T-cell (primary cell): ENCODE data around the gene CPA4. TPM values are rescaled to one million over a fixed set of nuclear protein-coding genes. Genes with fewer than 3 reads are reported as not detected.
"Not testable (repeated sequence)": the region's sequence is repeated elsewhere in the genome, so short reads cannot be mapped to it uniquely, and the experiment has no call there.

ENCODE experiments used
- ATAC-seq, 4 experiments: fragments of 200-7000 bp in 3 of 4; fragments of 150-1000 bp in 1 of 4; cut with Tn5 transposase; replicated peaks in 1 of 4; 1 replicate in 3 of 4; 2 replicates in 1 of 4; pipeline ENCODE4 v1.10.0; 2021; ENCODE audit warnings: moderate library complexity in 3 of 4, mild to moderate bottlenecking in 2 of 4, moderate number of reproducible peaks in 1 of 4
- CTCF ChIA-PET, 2 donors: fragments of 300-600 bp; sonication (Branson Sonifier 250); formaldehyde crosslinking; loops; one replicate each; lab custom pipeline; 2022; ENCODE audit warnings: antibody characterized with exemption in 2 of 2; lab: Charles Lee
- POLR2A ChIA-PET, 2 donors: fragments of 300-600 bp; sonication (Branson Sonifier 250); formaldehyde crosslinking; loops; one replicate each; lab custom pipeline; 2022; ENCODE audit warnings: antibody characterized with exemption in 2 of 2; lab: Charles Lee
- DNase-seq, 35 experiments: peaks; one replicate each; pipeline versions ENCODE4 v3.0.0 to v3.0.0-alpha.2; 2013 to 2023
- H3K27ac ChIP-seq: one replicate; pipeline ENCODE4 v1.5.1; 2013; ENCODE audit warnings: low read length
- H3K27me3 ChIP-seq, 2 experiments: replicated peaks in 1 of 2; 1 replicate in 1 of 2; 2 replicates in 1 of 2; pipeline versions ENCODE4 v1.6.1 to v1.7.0; 2013; ENCODE audit warnings: low read length in 1 of 2, mixed read lengths in 1 of 2; ENCODE audit not compliant: control insufficient read depth in 2 of 2, insufficient read depth in 2 of 2; ENCODE audit errors: extremely low read depth in 1 of 2
- H3K36me3 ChIP-seq, 2 donors: 1 replicate in 1 of 2; 2 replicates in 1 of 2; pipeline versions ENCODE4 v1.6.1 to v1.7.0; 2013; ENCODE audit warnings: low read length in 1 of 2; ENCODE audit not compliant: control insufficient read depth in 2 of 2, insufficient read depth in 1 of 2; ENCODE audit errors: extremely low read depth in 1 of 2
- H3K4me1 ChIP-seq, 2 experiments: 1 replicate in 1 of 2; 2 replicates in 1 of 2; pipeline versions ENCODE4 v1.6.1 to v1.7.0; 2013; ENCODE audit warnings: low read length in 2 of 2, mixed read lengths in 1 of 2; ENCODE audit not compliant: insufficient read depth in 2 of 2, control insufficient read depth in 1 of 2; ENCODE audit errors: extremely low read depth in 1 of 2
- H3K4me3 ChIP-seq, 2 donors: 1 replicate in 1 of 2; 2 replicates in 1 of 2; pipeline versions ENCODE4 v1.5.1 to v1.7.0; 2013; ENCODE audit warnings: mild to moderate bottlenecking in 2 of 2, low read length in 1 of 2, moderate library complexity in 1 of 2; ENCODE audit not compliant: control insufficient read depth in 1 of 2; ENCODE audit errors: extremely low read depth in 1 of 2
- H3K9me3 ChIP-seq: 2 replicates; pipeline ENCODE4 v1.7.0; 2013
- H3K27ac Mint-ChIP-seq, 2 donors: one replicate each; pipeline ENCODE4 v1.8.0; 2020 to 2021; ENCODE audit warnings: mild to moderate bottlenecking in 2 of 2, mixed read lengths in 2 of 2
- H3K27me3 Mint-ChIP-seq, 2 donors: one replicate each; pipeline ENCODE4 v1.8.0; 2021 to 2022; ENCODE audit warnings: mixed read lengths in 2 of 2
- H3K36me3 Mint-ChIP-seq: one replicate; pipeline ENCODE4 v1.8.0; 2021; ENCODE audit warnings: mixed read lengths
- H3K4me1 Mint-ChIP-seq, 3 donors: one replicate each; pipeline ENCODE4 v1.8.0; 2020 to 2022; ENCODE audit warnings: mixed read lengths in 3 of 3, mild to moderate bottlenecking in 1 of 3
- H3K4me3 Mint-ChIP-seq, 3 donors: one replicate each; pipeline ENCODE4 v1.8.0; 2020 to 2022; ENCODE audit warnings: mild to moderate bottlenecking in 3 of 3, mixed read lengths in 3 of 3, moderate library complexity in 3 of 3
- H3K9me3 Mint-ChIP-seq, 3 donors: one replicate each; pipeline ENCODE4 v1.8.0; 2020 to 2022; ENCODE audit warnings: mixed read lengths in 3 of 3
- WGBS: methylation state at CpG from one replicate; pipeline ENCODE4 v1.1.5; 2013; ENCODE audit warnings: missing lambda C conversion rate; ENCODE audit not compliant: insufficient coverage; 5-methylcytosine and 5-hydroxymethylcytosine counted together
- total RNA-seq, 35 experiments: library from RNA in 6 of 35; stranded (reverse) in 6 of 35; fragments of 120-200 nt in 1 of 35; gene quantifications; one replicate each; pipeline versions ENCODE4 v1.2.1 to v1.2.4 and lab custom pipeline; 2013 to 2026

The CPA4 gene
- under 1 TPM in 1 of 5 donors, not detected in 4; 0.23 TPM for total RNA-seq
- not detected for total RNA-seq (2013)
- 0 to 0.07 (median 0) reads per million in 29 experiments for total RNA-seq (lab: John Stamatoyannopoulos, UW)

- CTCF ChIA-PET, result interaction anchor here in 1 of 2 donors (0.6 kb wide), 1 partner anchor 465 kb away, joined by 3 read pairs; no protein-coding TSS in a partner anchor
- no peaks in the 10 kb centered on the region for H3K9me3 ChIP-seq
- POLR2A ChIA-PET, result no interaction called here
Observed at GRCh38 chr7:130292682-130293257, at the start of gene CPA4. CPA4 (plus strand) TSS chr7:130293161; CDS start chr7:130293181, 20 bp downstream.

GRCh38 chr7:130243486-130243885 is 49.5 kb upstream of the CPA4 start:
- WGBS, result no CpG with 5 or more reads among the region's 1 CpG
- CTCF ChIA-PET, result interaction anchor here (1.1 to 2.8 kb wide), 5 partner anchors 170 to 515 kb away, joined by 3 to 30 read pairs (median 5); no protein-coding TSS in a partner anchor
- H3K27ac ChIP-seq, H3K4me1 Mint-ChIP-seq, H3K4me3 Mint-ChIP-seq, H3K4me3 ChIP-seq, DNase-seq, H3K9me3 ChIP-seq, ATAC-seq, H3K4me1 ChIP-seq, H3K27me3 Mint-ChIP-seq, H3K36me3 Mint-ChIP-seq, H3K9me3 Mint-ChIP-seq, H3K27me3 ChIP-seq, H3K36me3 ChIP-seq, POLR2A ChIA-PET: not testable (repeated sequence)
- H3K27ac Mint-ChIP-seq, result peak overlapping the region in 1 of 2 donors; percentile 23

More at GRCh38 chr7:130292682-130293257, at the start of gene CPA4:
- WGBS, result no CpG with 5 or more reads among the region's 1 CpG
- DNase-seq (no peak), ATAC-seq (no peak)
- Histone ChIP-seq H3K27ac (no peak within 1 kb of the TSS), H3K36me3 (no peaks in the 10 kb centered on the region), H3K4me3 (no peak within 1 kb of the TSS), H3K4me1 (no peaks in the 10 kb centered on the region), H3K27me3 (peaks cover 0 to 7% of the 10 kb centered on the region in 2 experiments)
- no peaks in the 10 kb centered on the region for H3K27me3 Mint-ChIP-seq
- no peaks in the 10 kb centered on the region for H3K4me1 Mint-ChIP-seq
- H3K36me3 Mint-ChIP-seq, result no peaks in the 10 kb centered on the region
- H3K9me3 Mint-ChIP-seq, result no peaks in the 10 kb centered on the region
- no peak within 1 kb of the TSS for H3K27ac Mint-ChIP-seq
- H3K4me3 Mint-ChIP-seq, result no peak within 1 kb of the TSS

- H3K27me3 Mint-ChIP-seq, result not testable (repeated sequence)
Observed at GRCh38 chr7:130246491-130246890, 46.5 kb upstream of the CPA4 start.

GRCh38 chr7:130248842-130249241 is 44.1 kb upstream of the CPA4 start:
- H3K36me3 Mint-ChIP-seq, H3K27me3 ChIP-seq, H3K4me1 Mint-ChIP-seq, H3K9me3 Mint-ChIP-seq, H3K4me3 Mint-ChIP-seq, DNase-seq, H3K27ac ChIP-seq, H3K36me3 ChIP-seq, H3K27ac Mint-ChIP-seq, CTCF ChIA-PET, ATAC-seq, H3K4me1 ChIP-seq, H3K9me3 ChIP-seq, H3K4me3 ChIP-seq: not testable (repeated sequence)
- POLR2A ChIA-PET, result interaction anchor here in 1 of 2 donors (0.7 kb wide), 1 partner anchor 58 kb away, joined by 4 read pairs; no protein-coding TSS in a partner anchor
- peaks cover 0 to 10% of the 10 kb centered on the region in 2 donors for H3K27me3 Mint-ChIP-seq
- WGBS, result 100% methylated on average over 1 of the region's 5 CpGs

More at GRCh38 chr7:130246491-130246890, 46.5 kb upstream of the CPA4 start:
- H3K36me3 Mint-ChIP-seq, H3K4me1 Mint-ChIP-seq, H3K4me3 Mint-ChIP-seq, DNase-seq, CTCF ChIA-PET, H3K4me1 ChIP-seq, H3K9me3 Mint-ChIP-seq, H3K36me3 ChIP-seq, H3K9me3 ChIP-seq, H3K27ac Mint-ChIP-seq, H3K27ac ChIP-seq, H3K27me3 ChIP-seq, H3K4me3 ChIP-seq, ATAC-seq: not testable (repeated sequence)
- POLR2A ChIA-PET, result interaction anchor here in 1 of 2 donors (0.6 kb wide), 1 partner anchor 10 kb away, joined by 4 read pairs; no protein-coding TSS in a partner anchor
- no CpG with 5 or more reads among the region's 1 CpG for WGBS

- H3K4me1 ChIP-seq, H3K36me3 Mint-ChIP-seq, DNase-seq, H3K4me1 Mint-ChIP-seq, H3K27ac ChIP-seq, H3K27ac Mint-ChIP-seq, H3K36me3 ChIP-seq, H3K4me3 ChIP-seq, H3K27me3 ChIP-seq, ATAC-seq, CTCF ChIA-PET, H3K4me3 Mint-ChIP-seq, H3K9me3 ChIP-seq: not testable (repeated sequence)
- no CpG with 5 or more reads among the region's 3 CpGs for WGBS
- peaks cover 5 to 11% (median 10%) of the 10 kb centered on the region in 3 donors for H3K9me3 Mint-ChIP-seq
- peaks cover 0 to 13% of the 10 kb centered on the region in 2 donors for H3K27me3 Mint-ChIP-seq
- POLR2A ChIA-PET, result interaction anchor here in 1 of 2 donors (0.7 kb wide), 1 partner anchor 57 kb away, joined by 4 read pairs; no protein-coding TSS in a partner anchor
Observed at GRCh38 chr7:130249626-130250025, 43.3 kb upstream of the CPA4 start.

GRCh38 chr7:130254555-130254954 is 38.4 kb upstream of the CPA4 start:
- peaks cover 5 to 11% (median 10%) of the 10 kb centered on the region in 3 donors for H3K9me3 Mint-ChIP-seq
- CTCF ChIA-PET, result no interaction called here

More at GRCh38 chr7:130254555-130254954, 38.4 kb upstream of the CPA4 start:
- H3K9me3 ChIP-seq, result no peaks in the 10 kb centered on the region
- H3K27me3 Mint-ChIP-seq, result peaks cover 0 to 10% of the 10 kb centered on the region in 2 donors
- H3K36me3 ChIP-seq, result no peaks in the 10 kb centered on the region
- H3K4me1 ChIP-seq, result no peaks in the 10 kb centered on the region
- no peak overlapping the region for H3K4me3 Mint-ChIP-seq
- no peak overlapping the region for H3K27ac Mint-ChIP-seq
- POLR2A ChIA-PET, result no interaction called here
- ATAC-seq (no peak), DNase-seq (no peak)
- H3K36me3 Mint-ChIP-seq, result no peaks in the 10 kb centered on the region
- peaks cover 0 to 11% of the 10 kb centered on the region in 2 experiments for H3K27me3 ChIP-seq
- H3K4me3 ChIP-seq, result no peak overlapping the region
- H3K4me1 Mint-ChIP-seq, result no peaks in the 10 kb centered on the region
- H3K27ac ChIP-seq, result no peak overlapping the region
- WGBS, result 93% methylated on average over 6 of the region's 6 CpGs
